SK-N-SH treated with all-trans-retinoic acid at 6 μM for 48 hours (cell line): ENCODE measurements around the gene SUSD4.
"Not testable (repeated sequence)": the region's sequence is repeated elsewhere in the genome, so short reads cannot be mapped to it uniquely, and the experiment has no call there.

Experiments used
- ATAC-seq: fragments of 200-7000 bp; cut with Tn5 transposase; 3 replicates; pipeline ENCODE4 v1.9.1; 2020; ENCODE audit warnings: mild to moderate bottlenecking, moderate library complexity
- ARNTL ChIP-seq: fragments of 450-650 bp; formaldehyde crosslinking; IDR thresholded peaks from 2 replicates; pipeline ENCODE4 v1.5.0; 2020; ENCODE audit warnings: low read depth, mild to moderate bottlenecking, moderate library complexity, borderline replicate concordance
- BACH2 ChIP-seq: fragments of 250-450 bp; sonication (Bioruptor Pico); IDR thresholded peaks from 2 replicates; pipeline ENCODE4 v1.9.0; 2021; ENCODE audit warnings: mild to moderate bottlenecking, borderline replicate concordance
- CREB5 ChIP-seq: fragments of 250-450 bp; sonication (Bioruptor Pico); IDR thresholded peaks from 2 replicates; pipeline ENCODE4 v1.5.1; 2020; ENCODE audit warnings: low read depth, mild to moderate bottlenecking, moderate library complexity
- CSDC2 ChIP-seq: fragments of 250-450 bp; sonication (Bioruptor Pico); IDR thresholded peaks from 2 replicates; pipeline ENCODE4 v1.5.0; 2020; ENCODE audit warnings: mild to moderate bottlenecking, moderate library complexity
- CSRNP3 ChIP-seq: fragments of 250-450 bp; sonication (Bioruptor Pico); IDR thresholded peaks from 2 replicates; pipeline ENCODE4 v1.5.1; 2021; ENCODE audit warnings: mild to moderate bottlenecking, moderate library complexity
- ESRRG ChIP-seq: fragments of 250-450 bp; sonication (Bioruptor Pico); IDR thresholded peaks from 2 replicates; pipeline ENCODE4 v1.6.1; 2021; ENCODE audit warnings: mild to moderate bottlenecking
- GLIS3 ChIP-seq: fragments of 250-450 bp; sonication (Bioruptor Pico); IDR thresholded peaks from 2 replicates; pipeline ENCODE4 v1.5.0; 2020; ENCODE audit warnings: mild to moderate bottlenecking, moderate library complexity
- ISL1 ChIP-seq: fragments of 250-450 bp; sonication (Bioruptor Pico); IDR thresholded peaks from 2 replicates; pipeline ENCODE4 v2.1.2; 2022; ENCODE audit warnings: mild to moderate bottlenecking, moderate library complexity
- OSR1 ChIP-seq: fragments of 250-450 bp; sonication (Bioruptor Pico); IDR thresholded peaks from 2 replicates; pipeline ENCODE4 v1.8.0; 2022; ENCODE audit warnings: moderate library complexity, mild to moderate bottlenecking, inconsistent platforms
- POU6F1 ChIP-seq: fragments of 250-450 bp; sonication (Bioruptor Pico); IDR thresholded peaks from 2 replicates; pipeline ENCODE4 v1.8.0; 2021; ENCODE audit warnings: low read depth, mild to moderate bottlenecking, moderate library complexity, borderline replicate concordance
- RARB ChIP-seq: fragments of 250-450 bp; sonication (Bioruptor Pico); IDR thresholded peaks from 2 replicates; pipeline ENCODE4 v1.8.0; 2021; ENCODE audit warnings: mild to moderate bottlenecking, moderate library complexity
- SNAI2 ChIP-seq: fragments of 250-450 bp; sonication (Bioruptor Pico); IDR thresholded peaks from 2 replicates; pipeline ENCODE4 v1.5.0; 2020; ENCODE audit warnings: mild to moderate bottlenecking, moderate library complexity
- TCF4 ChIP-seq: fragments of 250-450 bp; sonication (Bioruptor Pico); IDR thresholded peaks from 2 replicates; pipeline ENCODE4 v1.8.0; 2021; ENCODE audit warnings: mild to moderate bottlenecking, moderate library complexity, borderline replicate concordance
- TOX ChIP-seq: fragments of 250-450 bp; sonication (Bioruptor Pico); IDR thresholded peaks from 2 replicates; pipeline ENCODE4 v1.8.0; 2021; ENCODE audit warnings: mild to moderate bottlenecking, moderate library complexity, borderline replicate concordance
- TSHZ2 ChIP-seq: fragments of 250-450 bp; sonication (Bioruptor Pico); IDR thresholded peaks from 2 replicates; pipeline ENCODE4 v1.5.0; 2020; ENCODE audit warnings: mild to moderate bottlenecking, moderate library complexity
- ZC3H10 ChIP-seq: fragments of 250-450 bp; sonication (Bioruptor Pico); IDR thresholded peaks from 2 replicates; pipeline ENCODE4 v1.5.1; 2021; ENCODE audit warnings: mild to moderate bottlenecking, moderate library complexity
- ZFP3 ChIP-seq: fragments of 250-450 bp; sonication (Bioruptor Pico); IDR thresholded peaks from 2 replicates; pipeline ENCODE4 v1.5.0; 2020; ENCODE audit warnings: mild to moderate bottlenecking, moderate library complexity
- ZFP30 ChIP-seq: fragments of 450-650 bp; formaldehyde crosslinking; IDR thresholded peaks from 2 replicates; pipeline ENCODE4 v1.5.0; 2022; ENCODE audit warnings: mild to moderate bottlenecking, moderate library complexity
- ZNF565 ChIP-seq: fragments of 450-650 bp; formaldehyde crosslinking; conservative IDR thresholded peaks from 2 replicates; pipeline ENCODE4 v1.5.0; 2020; ENCODE audit warnings: low read depth, mild to moderate bottlenecking, moderate library complexity
- ZNF70 ChIP-seq: fragments of 450-650 bp; formaldehyde crosslinking; IDR thresholded peaks from 2 replicates; pipeline ENCODE4 v1.5.0; 2020; ENCODE audit warnings: mild to moderate bottlenecking, moderate library complexity
- ZNF8 ChIP-seq: fragments of 450-650 bp; formaldehyde crosslinking; IDR thresholded peaks from 2 replicates; pipeline ENCODE4 v1.5.0; 2020; ENCODE audit warnings: mild to moderate bottlenecking, moderate library complexity

The SUSD4 gene

GRCh38 chr1:223253916-223254315, 110.1 kb downstream of the SUSD4 start:
- no peak for ATAC-seq
- no peak for TF ChIP-seq GLIS3
- TF ChIP-seq ZNF565 (CRISPR knock-in tag): no peak
- no peak for TF ChIP-seq ZC3H10 (CRISPR knock-in tag)
- no peak for TF ChIP-seq TSHZ2 (CRISPR knock-in tag)
- TF ChIP-seq TOX: no peak
- no peak for TF ChIP-seq ZNF8 (CRISPR knock-in tag)
- no peak for TF ChIP-seq ZFP30
- no peak for TF ChIP-seq CSDC2 (CRISPR knock-in tag)
- TF ChIP-seq SNAI2: no peak
- no peak for TF ChIP-seq BACH2
- no peak for TF ChIP-seq TCF4 (CRISPR knock-in tag)
- TF ChIP-seq ARNTL (CRISPR knock-in tag): no peak
- TF ChIP-seq ZFP3 (CRISPR knock-in tag): no peak
- TF ChIP-seq POU6F1 (CRISPR knock-in tag): no peak
- TF ChIP-seq CREB5 (CRISPR knock-in tag): no peak
- TF ChIP-seq RARB (CRISPR knock-in tag): no peak
- no peak for TF ChIP-seq ISL1

GRCh38 chr1:223251387-223251786, 112.6 kb downstream of the SUSD4 start:
- not testable (repeated sequence) for ATAC-seq

GRCh38 chr1:223250632-223251015, 113.4 kb downstream of the SUSD4 start:
- ATAC-seq: no peak
- TF ChIP-seq BACH2 (no peak), CSDC2 (CRISPR knock-in tag) (no peak), TCF4 (CRISPR knock-in tag) (no peak), ZNF70 (CRISPR knock-in tag) (no peak), ZFP30 (no peak), OSR1 (CRISPR knock-in tag) (no peak), ARNTL (CRISPR knock-in tag) (no peak), POU6F1 (CRISPR knock-in tag) (no peak), ESRRG (CRISPR knock-in tag) (no peak), CREB5 (CRISPR knock-in tag) (no peak), ISL1 (no peak), RARB (CRISPR knock-in tag) (no peak), GLIS3 (no peak), ZNF8 (CRISPR knock-in tag) (no peak), ZFP3 (CRISPR knock-in tag) (no peak), CSRNP3 (no peak), ZC3H10 (CRISPR knock-in tag) (no peak), ZNF565 (CRISPR knock-in tag) (no peak)
